ENCODE results near the gene CYP4F8. TPM values are rescaled to one million over a fixed set of nuclear protein-coding genes. Genes with fewer than 3 reads are reported as not detected.

The CYP4F8 gene
- total RNA-seq, 1 experiment from 2014 or later = not detected

- peaks cover 15% of the 10 kb centered on the region for H3K36me3 Mint-ChIP-seq
- no peak for TF ChIP-seq ELF4 (CRISPR knock-in tag; IDR thresholded peaks at IDR 0.05; ENCODE audit: low read depth)
- TF ChIP-seq RELA (CRISPR knock-in tag; IDR thresholded peaks at IDR 0.05; ENCODE audit: borderline replicate concordance) = no peak
- no peak for TF ChIP-seq ZSCAN18 (CRISPR knock-in tag; IDR thresholded peaks at IDR 0.05)
- TF ChIP-seq USF1 (CRISPR knock-in tag; IDR thresholded peaks at IDR 0.05) = no peak
- TF ChIP-seq ZNF425 (CRISPR knock-in tag; conservative IDR thresholded peaks at IDR 0.05) = no peak
- TF ChIP-seq KAT7 (CRISPR knock-in tag; IDR thresholded peaks at IDR 0.05; ENCODE audit: borderline replicate concordance) = no peak
- TF ChIP-seq ATF1 (CRISPR knock-in tag; IDR thresholded peaks at IDR 0.05) = no peak
- no peak for TF ChIP-seq SMAD4 (CRISPR knock-in tag; IDR thresholded peaks at IDR 0.05)
- no peak for TF ChIP-seq JUN (CRISPR knock-in tag; IDR thresholded peaks at IDR 0.05)
- no peak for TF ChIP-seq FOXP4 (CRISPR knock-in tag; IDR thresholded peaks at IDR 0.05)
- TF ChIP-seq ZNF512 (CRISPR knock-in tag; IDR thresholded peaks at IDR 0.05; ENCODE audit: borderline replicate concordance) = no peak
- ChIA-PET POLR2A (no interaction called here), CTCF (no interaction called here)
- H3K27me3 Mint-ChIP-seq (ENCODE audit: low read depth) = peaks cover 9% of the 10 kb centered on the region
- H3K27ac Mint-ChIP-seq = no peak overlapping the region
- no peak; the same call in 1 of the 2 replicates for ATAC-seq
- no peak overlapping the region for H3K4me3 Mint-ChIP-seq
- DNase-seq (ENCODE audit: low spot score) = peak; percentile 50
- peaks cover 56% of the 10 kb centered on the region for H3K9me3 Mint-ChIP-seq
- no peaks in the 10 kb centered on the region for H3K4me1 Mint-ChIP-seq
Measured at GRCh38 chr19:15623711-15624318, 8.8 kb downstream of the CYP4F8 start.

- Mint-ChIP-seq H3K27ac (no peak overlapping the region), H3K4me3 (no peak overlapping the region), H3K4me1 (no peaks in the 10 kb centered on the region), H3K9me3 (peaks cover 41% of the 10 kb centered on the region), H3K27me3 (ENCODE audit: low read depth) (peaks cover 3% of the 10 kb centered on the region; the same call in 1 of the 2 replicates), H3K36me3 (0 out of 2 replicates have a peak, but pooled peaks cover 2% of the 10 kb centered on the region)
- ChIA-PET CTCF (no interaction called here), POLR2A (no interaction called here)
- no peak for ATAC-seq
- DNase-seq (ENCODE audit: low spot score) = no peak
- TF ChIP-seq ZNF219 (CRISPR knock-in tag; IDR thresholded peaks at IDR 0.05; ENCODE audit: borderline replicate concordance) (no peak), ELF4 (CRISPR knock-in tag; IDR thresholded peaks at IDR 0.05; ENCODE audit: low read depth) (no peak), ZNF232 (CRISPR knock-in tag; IDR thresholded peaks at IDR 0.05) (no peak), ZNF423 (CRISPR knock-in tag; IDR thresholded peaks at IDR 0.05) (no peak), CREB1 (CRISPR knock-in tag; IDR thresholded peaks at IDR 0.05) (no peak), ZSCAN18 (CRISPR knock-in tag; IDR thresholded peaks at IDR 0.05) (no peak), ESRRA (CRISPR knock-in tag; IDR thresholded peaks at IDR 0.05; ENCODE audit: borderline replicate concordance) (no peak), PREB (CRISPR knock-in tag; IDR thresholded peaks at IDR 0.05; ENCODE audit: borderline replicate concordance) (no peak), KAT7 (CRISPR knock-in tag; IDR thresholded peaks at IDR 0.05; ENCODE audit: borderline replicate concordance) (no peak), E2F5 (CRISPR knock-in tag; IDR thresholded peaks at IDR 0.05) (no peak), MLX (CRISPR knock-in tag; IDR thresholded peaks at IDR 0.05) (no peak), RORB (CRISPR knock-in tag; IDR thresholded peaks at IDR 0.05) (no peak)
Measured at GRCh38 chr19:15628236-15629002, 13.4 kb downstream of the CYP4F8 start.

All from WTC11 (cell line).